Esophagus muscularis mucosa (tissue), 4 donors: Measurements from ENCODE around the gene NRG4. TPM values are rescaled to one million over a fixed set of nuclear protein-coding genes. Genes with fewer than 3 reads are reported as not detected.
"Not testable (repeated sequence)": the region's sequence is repeated elsewhere in the genome, so short reads cannot be mapped to it uniquely, and the experiment has no call there.

ENCODE experiments used
- DNase-seq: peaks from one replicate; pipeline ENCODE4 v3.0.0-alpha.2; 2017; ENCODE audit errors: extremely low spot score
- H3K27ac ChIP-seq, 4 donors: fragments of 200-600 bp; sonication (generic); replicated peaks in 1 of 4; 1 replicate in 3 of 4; 2 replicates in 1 of 4; pipeline ENCODE4 v1.5.1; 2016 to 2019; ENCODE audit warnings: mild to moderate bottlenecking in 1 of 4
- H3K27me3 ChIP-seq, 4 donors: fragments of 200-600 bp; sonication (generic); one replicate each; pipeline versions ENCODE4 v1.5.1 to v1.6.0; 2016 to 2019
- H3K36me3 ChIP-seq, 4 donors: fragments of 200-600 bp; sonication (generic); one replicate each; pipeline ENCODE4 v1.5.1; 2016 to 2019
- H3K4me1 ChIP-seq, 4 donors: fragments of 200-600 bp; sonication (generic); one replicate each; pipeline ENCODE4 v1.5.1; 2016 to 2019
- H3K4me3 ChIP-seq, 4 donors: fragments of 200-600 bp; sonication (generic); 1 replicate in 2 of 4; 2 replicates in 2 of 4; pipeline ENCODE4 v1.5.1; 2016 to 2019; ENCODE audit warnings: mild to moderate bottlenecking in 4 of 4, moderate library complexity in 1 of 4
- H3K9me3 ChIP-seq, 4 donors: fragments of 200-600 bp; sonication (generic); 1 replicate in 3 of 4; 2 replicates in 1 of 4; pipeline ENCODE4 v1.5.1; 2016 to 2019
- CTCF ChIP-seq, 3 experiments: fragments of 200-600 bp in 2 of 3; fragments of 450-650 bp in 1 of 3; sonication (generic) in 2 of 3; IDR thresholded peaks; one replicate each; pipeline ENCODE4 v1.5.1; 2017 to 2019; ENCODE audit warnings: antibody characterized with exemption in 3 of 3, mild to moderate bottlenecking in 2 of 3, moderate library complexity in 1 of 3
- EP300 ChIP-seq: sonication (generic); formaldehyde crosslinking; IDR thresholded peaks from one replicate; pipeline ENCODE4 v1.6.1; 2017; ENCODE audit warnings: antibody characterized with exemption
- POLR2A ChIP-seq: fragments of 450-650 bp; IDR thresholded peaks from one replicate; pipeline ENCODE4 v1.6.1; 2017; ENCODE audit warnings: antibody characterized with exemption, moderate library complexity, mild to moderate bottlenecking, low read depth
- POLR2AphosphoS5 ChIP-seq, 2 donors: sonication (generic); formaldehyde crosslinking; IDR thresholded peaks; one replicate each; pipeline ENCODE4 v1.6.1; 2017; ENCODE audit warnings: antibody characterized with exemption in 2 of 2
- WGBS: methylation state at CpG from one replicate; pipeline ENCODE4 v1.1.5; 2018; 5-methylcytosine and 5-hydroxymethylcytosine counted together
- intact Hi-C: fragments of 100-400 bp; cut with DNase I; formaldehyde crosslinking; loops from one replicate; pipeline ENCODE4 v1.15.1; 2023
- total RNA-seq, 4 donors: library from RNA; depleted of rRNA; stranded (reverse); fragments of >200 nt; gene quantifications; one replicate each; pipeline versions ENCODE4 v1.1.0 to v1.2.1, GENCODE V29; 2016

The NRG4 gene
- total RNA-seq, 4 donors from 2014 or later: not detected

- no peak overlapping the region for H3K4me3 ChIP-seq
- intact Hi-C loops: no loop called here
- TF ChIP-seq POLR2AphosphoS5 (IDR thresholded peaks at IDR 0.05): no peak
- TF ChIP-seq EP300: no peak
- TF ChIP-seq POLR2A: no peak
- TF ChIP-seq CTCF (IDR thresholded peaks at IDR 0.05): no peak
- H3K36me3 ChIP-seq: no peaks in the 10 kb centered on the region
- no peak overlapping the region for H3K27ac ChIP-seq
- no peaks in the 10 kb centered on the region for H3K4me1 ChIP-seq
- peaks cover 0 to 22% (median 0%) of the 10 kb centered on the region in 4 donors for H3K27me3 ChIP-seq
- no peak for DNase-seq
- peaks cover 0 to 26% (median 20%) of the 10 kb centered on the region in 4 donors for H3K9me3 ChIP-seq
- 92% methylated on average over 2 of the region's 4 CpGs for WGBS
Observed at GRCh38 chr15:76024021-76024768, 12.0 kb upstream of the NRG4 start.

GRCh38 chr15:76013470-76013869 lies 1.2 kb upstream of the NRG4 start:
- 94% methylated on average over 4 of the region's 4 CpGs for WGBS
- H3K27me3 ChIP-seq, H3K9me3 ChIP-seq, DNase-seq, H3K4me1 ChIP-seq, H3K4me3 ChIP-seq, H3K27ac ChIP-seq, intact Hi-C loops, H3K36me3 ChIP-seq: not testable (repeated sequence)

GRCh38 chr15:76010613-76011012 lies 1.6 kb downstream of the NRG4 start:
- no peak overlapping the region for H3K27ac ChIP-seq
- WGBS: 86% methylated on average over 2 of the region's 2 CpGs
- H3K27me3 ChIP-seq: no peaks in the 10 kb centered on the region
- H3K9me3 ChIP-seq: no peaks in the 10 kb centered on the region
- peaks cover 0 to 8% (median 2%) of the 10 kb centered on the region in 4 donors for H3K4me1 ChIP-seq
- TF ChIP-seq EP300: no peak
- TF ChIP-seq CTCF (IDR thresholded peaks at IDR 0.05): no peak
- no peak for TF ChIP-seq POLR2A
- TF ChIP-seq POLR2AphosphoS5 (IDR thresholded peaks at IDR 0.05): no peak
- no peak for DNase-seq
- no peak overlapping the region for H3K4me3 ChIP-seq
- intact Hi-C loops: no loop called here
- H3K36me3 ChIP-seq: no peaks in the 10 kb centered on the region

GRCh38 chr15:76006136-76006778 lies 6.0 kb downstream of the NRG4 start:
- no peak overlapping the region for H3K4me3 ChIP-seq
- no peak for TF ChIP-seq EP300
- no peak for TF ChIP-seq POLR2A
- TF ChIP-seq POLR2AphosphoS5 (IDR thresholded peaks at IDR 0.05): no peak
- TF ChIP-seq CTCF (IDR thresholded peaks at IDR 0.05): no peak
- no peak overlapping the region for H3K27ac ChIP-seq
- no peak for DNase-seq
- WGBS: 26% methylated on average over 2 of the region's 2 CpGs
- H3K9me3 ChIP-seq: no peaks in the 10 kb centered on the region
- no peaks in the 10 kb centered on the region for H3K36me3 ChIP-seq
- H3K4me1 ChIP-seq: no peaks in the 10 kb centered on the region
- intact Hi-C loops: no loop called here
- H3K27me3 ChIP-seq: no peaks in the 10 kb centered on the region

- H3K4me1 ChIP-seq: no peaks in the 10 kb centered on the region
- intact Hi-C loops: no loop called here
- no peaks in the 10 kb centered on the region for H3K36me3 ChIP-seq
- H3K4me3 ChIP-seq: no peak overlapping the region
- H3K9me3 ChIP-seq: no peaks in the 10 kb centered on the region
- H3K27me3 ChIP-seq: no peaks in the 10 kb centered on the region
- no peak for DNase-seq
- no peak for TF ChIP-seq EP300
- H3K27ac ChIP-seq: no peak overlapping the region
Observed at GRCh38 chr15:76003364-76003763, 8.9 kb downstream of the NRG4 start.
